SK-N-SH treated with all-trans-retinoic acid at 6 μM for 48 hours (cell line): ENCODE data around the gene MGME1.

Source experiments
- ATAC-seq: fragments of 200-7000 bp; cut with Tn5 transposase; 3 replicates; pipeline ENCODE4 v1.9.1; 2020; ENCODE audit warnings: mild to moderate bottlenecking, moderate library complexity
- BACH2 ChIP-seq: fragments of 250-450 bp; sonication (Bioruptor Pico); IDR thresholded peaks from 2 replicates; pipeline ENCODE4 v1.9.0; 2021; ENCODE audit warnings: mild to moderate bottlenecking, borderline replicate concordance
- CSDC2 ChIP-seq: fragments of 250-450 bp; sonication (Bioruptor Pico); IDR thresholded peaks from 2 replicates; pipeline ENCODE4 v1.5.0; 2020; ENCODE audit warnings: mild to moderate bottlenecking, moderate library complexity
- ESRRG ChIP-seq: fragments of 250-450 bp; sonication (Bioruptor Pico); IDR thresholded peaks from 2 replicates; pipeline ENCODE4 v1.6.1; 2021; ENCODE audit warnings: mild to moderate bottlenecking
- GLIS3 ChIP-seq: fragments of 250-450 bp; sonication (Bioruptor Pico); IDR thresholded peaks from 2 replicates; pipeline ENCODE4 v1.5.0; 2020; ENCODE audit warnings: mild to moderate bottlenecking, moderate library complexity
- ISL1 ChIP-seq: fragments of 250-450 bp; sonication (Bioruptor Pico); IDR thresholded peaks from 2 replicates; pipeline ENCODE4 v2.1.2; 2022; ENCODE audit warnings: mild to moderate bottlenecking, moderate library complexity
- PPARA ChIP-seq: fragments of 250-450 bp; sonication (Bioruptor Pico); IDR thresholded peaks from 2 replicates; pipeline ENCODE4 v1.5.0; 2020; ENCODE audit warnings: mild to moderate bottlenecking, borderline replicate concordance
- RARB ChIP-seq: fragments of 250-450 bp; sonication (Bioruptor Pico); IDR thresholded peaks from 2 replicates; pipeline ENCODE4 v1.8.0; 2021; ENCODE audit warnings: mild to moderate bottlenecking, moderate library complexity
- SNAI2 ChIP-seq: fragments of 250-450 bp; sonication (Bioruptor Pico); IDR thresholded peaks from 2 replicates; pipeline ENCODE4 v1.5.0; 2020; ENCODE audit warnings: mild to moderate bottlenecking, moderate library complexity
- TCF4 ChIP-seq: fragments of 250-450 bp; sonication (Bioruptor Pico); IDR thresholded peaks from 2 replicates; pipeline ENCODE4 v1.8.0; 2021; ENCODE audit warnings: mild to moderate bottlenecking, moderate library complexity, borderline replicate concordance
- TOX ChIP-seq: fragments of 250-450 bp; sonication (Bioruptor Pico); IDR thresholded peaks from 2 replicates; pipeline ENCODE4 v1.8.0; 2021; ENCODE audit warnings: mild to moderate bottlenecking, moderate library complexity, borderline replicate concordance
- ZC3H10 ChIP-seq: fragments of 250-450 bp; sonication (Bioruptor Pico); IDR thresholded peaks from 2 replicates; pipeline ENCODE4 v1.5.1; 2021; ENCODE audit warnings: mild to moderate bottlenecking, moderate library complexity
- ZFP3 ChIP-seq: fragments of 250-450 bp; sonication (Bioruptor Pico); IDR thresholded peaks from 2 replicates; pipeline ENCODE4 v1.5.0; 2020; ENCODE audit warnings: mild to moderate bottlenecking, moderate library complexity
- ZFP30 ChIP-seq: fragments of 450-650 bp; formaldehyde crosslinking; IDR thresholded peaks from 2 replicates; pipeline ENCODE4 v1.5.0; 2022; ENCODE audit warnings: mild to moderate bottlenecking, moderate library complexity
- ZNF565 ChIP-seq: fragments of 450-650 bp; formaldehyde crosslinking; conservative IDR thresholded peaks from 2 replicates; pipeline ENCODE4 v1.5.0; 2020; ENCODE audit warnings: low read depth, mild to moderate bottlenecking, moderate library complexity
- ZNF70 ChIP-seq: fragments of 450-650 bp; formaldehyde crosslinking; IDR thresholded peaks from 2 replicates; pipeline ENCODE4 v1.5.0; 2020; ENCODE audit warnings: mild to moderate bottlenecking, moderate library complexity
- ZNF8 ChIP-seq: fragments of 450-650 bp; formaldehyde crosslinking; IDR thresholded peaks from 2 replicates; pipeline ENCODE4 v1.5.0; 2020; ENCODE audit warnings: mild to moderate bottlenecking, moderate library complexity
- TF ChIP-seq, protein P1 (sequence below): fragments of 250-450 bp; sonication (Bioruptor Pico); IDR thresholded peaks from 2 replicates; pipeline ENCODE4 v1.8.0; 2020; ENCODE audit warnings: mild to moderate bottlenecking, moderate library complexity, borderline replicate concordance
- TF ChIP-seq, protein P2 (sequence below): fragments of 250-450 bp; sonication (Bioruptor Pico); IDR thresholded peaks from 2 replicates; pipeline ENCODE4 v1.5.0; 2020; ENCODE audit warnings: mild to moderate bottlenecking, moderate library complexity
- TF ChIP-seq, protein P3 (sequence below): fragments of 250-450 bp; sonication (Bioruptor Pico); IDR thresholded peaks from 2 replicates; pipeline ENCODE4 v1.5.1; 2021; ENCODE audit warnings: mild to moderate bottlenecking, moderate library complexity
- TF ChIP-seq, protein P4 (sequence below): fragments of 250-450 bp; sonication (Bioruptor Pico); IDR thresholded peaks from 2 replicates; pipeline ENCODE4 v1.5.1; 2020; ENCODE audit warnings: low read depth, mild to moderate bottlenecking, moderate library complexity
- TF ChIP-seq, protein P5 (sequence below): fragments of 250-450 bp; sonication (Bioruptor Pico); IDR thresholded peaks from 2 replicates; pipeline ENCODE4 v1.8.0; 2021; ENCODE audit warnings: low read depth, mild to moderate bottlenecking, moderate library complexity, borderline replicate concordance

MGME1 gene

DNA sequence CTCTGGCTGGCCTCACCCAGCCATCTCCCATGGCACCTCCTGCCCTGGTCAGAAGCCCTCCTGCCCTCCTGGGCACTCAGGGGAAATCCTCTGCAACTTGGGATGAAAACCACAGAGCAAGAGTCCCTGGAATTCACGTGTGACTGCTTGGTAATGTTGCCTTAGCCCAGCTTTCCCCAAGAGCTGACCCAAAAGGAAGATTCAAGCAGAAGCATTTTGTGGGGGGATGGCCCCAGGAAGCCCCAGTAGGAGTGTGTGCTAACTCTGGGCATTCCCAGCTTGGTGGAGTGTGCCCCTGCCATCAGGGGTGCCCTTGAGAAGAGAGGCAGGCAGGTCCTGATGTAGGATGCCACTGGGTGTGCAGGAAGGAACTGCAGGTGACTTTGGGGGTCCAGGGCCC, 35.7 kb upstream of the MGME1 start:
- TF ChIP-seq BACH2 (no peak), ZNF70 (no peak), TOX (no peak), TCF4 (CRISPR knock-in tag) (no peak), ZFP3 (CRISPR knock-in tag) (no peak), ISL1 (no peak)
- TF ChIP-seq, protein P1, sequence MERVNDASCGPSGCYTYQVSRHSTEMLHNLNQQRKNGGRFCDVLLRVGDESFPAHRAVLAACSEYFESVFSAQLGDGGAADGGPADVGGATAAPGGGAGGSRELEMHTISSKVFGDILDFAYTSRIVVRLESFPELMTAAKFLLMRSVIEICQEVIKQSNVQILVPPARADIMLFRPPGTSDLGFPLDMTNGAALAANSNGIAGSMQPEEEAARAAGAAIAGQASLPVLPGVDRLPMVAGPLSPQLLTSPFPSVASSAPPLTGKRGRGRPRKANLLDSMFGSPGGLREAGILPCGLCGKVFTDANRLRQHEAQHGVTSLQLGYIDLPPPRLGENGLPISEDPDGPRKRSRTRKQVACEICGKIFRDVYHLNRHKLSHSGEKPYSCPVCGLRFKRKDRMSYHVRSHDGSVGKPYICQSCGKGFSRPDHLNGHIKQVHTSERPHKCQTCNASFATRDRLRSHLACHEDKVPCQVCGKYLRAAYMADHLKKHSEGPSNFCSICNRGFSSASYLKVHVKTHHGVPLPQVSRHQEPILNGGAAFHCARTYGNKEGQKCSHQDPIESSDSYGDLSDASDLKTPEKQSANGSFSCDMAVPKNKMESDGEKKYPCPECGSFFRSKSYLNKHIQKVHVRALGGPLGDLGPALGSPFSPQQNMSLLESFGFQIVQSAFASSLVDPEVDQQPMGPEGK: no peak
- TF ChIP-seq, protein P2, sequence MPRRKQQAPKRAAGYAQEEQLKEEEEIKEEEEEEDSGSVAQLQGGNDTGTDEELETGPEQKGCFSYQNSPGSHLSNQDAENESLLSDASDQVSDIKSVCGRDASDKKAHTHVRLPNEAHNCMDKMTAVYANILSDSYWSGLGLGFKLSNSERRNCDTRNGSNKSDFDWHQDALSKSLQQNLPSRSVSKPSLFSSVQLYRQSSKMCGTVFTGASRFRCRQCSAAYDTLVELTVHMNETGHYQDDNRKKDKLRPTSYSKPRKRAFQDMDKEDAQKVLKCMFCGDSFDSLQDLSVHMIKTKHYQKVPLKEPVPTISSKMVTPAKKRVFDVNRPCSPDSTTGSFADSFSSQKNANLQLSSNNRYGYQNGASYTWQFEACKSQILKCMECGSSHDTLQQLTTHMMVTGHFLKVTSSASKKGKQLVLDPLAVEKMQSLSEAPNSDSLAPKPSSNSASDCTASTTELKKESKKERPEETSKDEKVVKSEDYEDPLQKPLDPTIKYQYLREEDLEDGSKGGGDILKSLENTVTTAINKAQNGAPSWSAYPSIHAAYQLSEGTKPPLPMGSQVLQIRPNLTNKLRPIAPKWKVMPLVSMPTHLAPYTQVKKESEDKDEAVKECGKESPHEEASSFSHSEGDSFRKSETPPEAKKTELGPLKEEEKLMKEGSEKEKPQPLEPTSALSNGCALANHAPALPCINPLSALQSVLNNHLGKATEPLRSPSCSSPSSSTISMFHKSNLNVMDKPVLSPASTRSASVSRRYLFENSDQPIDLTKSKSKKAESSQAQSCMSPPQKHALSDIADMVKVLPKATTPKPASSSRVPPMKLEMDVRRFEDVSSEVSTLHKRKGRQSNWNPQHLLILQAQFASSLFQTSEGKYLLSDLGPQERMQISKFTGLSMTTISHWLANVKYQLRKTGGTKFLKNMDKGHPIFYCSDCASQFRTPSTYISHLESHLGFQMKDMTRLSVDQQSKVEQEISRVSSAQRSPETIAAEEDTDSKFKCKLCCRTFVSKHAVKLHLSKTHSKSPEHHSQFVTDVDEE: no peak
- TF ChIP-seq, protein P3, sequence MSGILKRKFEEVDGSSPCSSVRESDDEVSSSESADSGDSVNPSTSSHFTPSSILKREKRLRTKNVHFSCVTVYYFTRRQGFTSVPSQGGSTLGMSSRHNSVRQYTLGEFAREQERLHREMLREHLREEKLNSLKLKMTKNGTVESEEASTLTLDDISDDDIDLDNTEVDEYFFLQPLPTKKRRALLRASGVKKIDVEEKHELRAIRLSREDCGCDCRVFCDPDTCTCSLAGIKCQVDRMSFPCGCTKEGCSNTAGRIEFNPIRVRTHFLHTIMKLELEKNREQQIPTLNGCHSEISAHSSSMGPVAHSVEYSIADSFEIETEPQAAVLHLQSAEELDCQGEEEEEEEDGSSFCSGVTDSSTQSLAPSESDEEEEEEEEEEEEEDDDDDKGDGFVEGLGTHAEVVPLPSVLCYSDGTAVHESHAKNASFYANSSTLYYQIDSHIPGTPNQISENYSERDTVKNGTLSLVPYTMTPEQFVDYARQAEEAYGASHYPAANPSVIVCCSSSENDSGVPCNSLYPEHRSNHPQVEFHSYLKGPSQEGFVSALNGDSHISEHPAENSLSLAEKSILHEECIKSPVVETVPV (CRISPR knock-in tag): no peak
- TF ChIP-seq, all 23 proteins: peak for 0
- ATAC-seq: no peak

DNA sequence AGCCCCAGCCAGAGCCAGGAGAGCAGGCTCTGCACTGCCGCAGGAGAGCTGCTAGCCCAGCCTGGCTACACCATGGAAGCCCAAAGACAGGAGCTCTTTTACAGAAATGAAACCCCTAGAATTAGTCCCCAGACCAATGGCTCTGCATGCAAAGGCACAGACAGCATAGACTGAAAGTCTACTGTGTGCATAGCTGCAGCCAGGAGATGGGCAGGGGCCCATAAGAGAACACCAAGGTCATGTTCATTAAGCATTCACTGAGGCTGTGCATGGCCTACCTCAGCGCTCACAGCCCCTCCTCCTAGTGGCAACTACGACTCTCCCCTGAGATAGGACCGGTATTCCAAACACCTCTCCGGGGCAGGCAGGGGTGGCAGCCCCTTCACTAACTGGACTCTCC, 35.1 kb upstream of the MGME1 start:
- ATAC-seq: no peak
- TF ChIP-seq PPARA (CRISPR knock-in tag) (no peak), GLIS3 (no peak), TOX (no peak)
- TF ChIP-seq, protein P3 (CRISPR knock-in tag): no peak
- TF ChIP-seq, protein P4, sequence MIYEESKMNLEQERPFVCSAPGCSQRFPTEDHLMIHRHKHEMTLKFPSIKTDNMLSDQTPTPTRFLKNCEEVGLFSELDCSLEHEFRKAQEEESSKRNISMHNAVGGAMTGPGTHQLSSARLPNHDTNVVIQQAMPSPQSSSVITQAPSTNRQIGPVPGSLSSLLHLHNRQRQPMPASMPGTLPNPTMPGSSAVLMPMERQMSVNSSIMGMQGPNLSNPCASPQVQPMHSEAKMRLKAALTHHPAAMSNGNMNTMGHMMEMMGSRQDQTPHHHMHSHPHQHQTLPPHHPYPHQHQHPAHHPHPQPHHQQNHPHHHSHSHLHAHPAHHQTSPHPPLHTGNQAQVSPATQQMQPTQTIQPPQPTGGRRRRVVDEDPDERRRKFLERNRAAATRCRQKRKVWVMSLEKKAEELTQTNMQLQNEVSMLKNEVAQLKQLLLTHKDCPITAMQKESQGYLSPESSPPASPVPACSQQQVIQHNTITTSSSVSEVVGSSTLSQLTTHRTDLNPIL (CRISPR knock-in tag): no peak
- TF ChIP-seq, all 23 proteins: peak for 0

DNA sequence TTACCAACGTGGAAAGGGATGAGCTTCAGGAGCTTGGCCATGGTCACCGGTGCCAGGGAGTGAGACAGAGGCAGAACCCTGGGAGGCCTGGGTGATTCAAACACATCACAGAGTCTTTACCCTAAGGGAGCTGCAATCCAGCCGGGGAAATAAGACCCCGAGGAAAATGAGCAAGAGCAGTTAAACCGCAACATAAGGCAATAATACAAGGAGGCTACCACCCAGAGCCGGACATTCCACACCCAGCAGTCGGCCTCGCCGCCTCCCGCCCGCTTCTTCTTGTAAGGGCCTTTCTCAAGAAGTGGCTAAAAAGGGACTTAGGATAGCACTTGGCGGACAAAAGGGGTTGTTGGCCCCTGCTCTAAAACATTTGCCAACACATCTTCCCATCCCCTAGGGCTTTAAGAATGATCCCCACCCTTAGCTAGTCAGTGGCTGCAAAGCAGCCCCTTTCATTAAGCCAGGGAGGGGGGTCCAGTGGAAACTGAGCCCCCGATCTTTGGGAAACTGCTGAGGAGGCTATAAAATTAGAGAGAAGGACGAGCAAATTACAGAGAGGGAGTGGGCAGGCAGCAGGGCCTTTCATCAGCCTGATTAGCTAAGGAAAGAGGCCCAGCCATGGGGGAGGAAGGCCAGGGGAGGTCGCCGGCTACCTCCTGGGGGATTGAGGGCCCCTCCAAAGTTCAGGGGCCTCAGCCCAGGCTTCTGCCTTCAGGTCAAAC, 34.5 kb upstream of the MGME1 start:
- ATAC-seq: no peak
- TF ChIP-seq ISL1: no peak
- TF ChIP-seq ESRRG (CRISPR knock-in tag): no peak
- TF ChIP-seq, protein P3 (CRISPR knock-in tag): no peak
- no peak for TF ChIP-seq ZC3H10 (CRISPR knock-in tag)
- no peak for TF ChIP-seq ZNF70
- TF ChIP-seq ZFP30: no peak
- TF ChIP-seq TCF4 (CRISPR knock-in tag): no peak
- no peak for TF ChIP-seq TOX
- TF ChIP-seq BACH2: no peak
- TF ChIP-seq, protein P5, sequence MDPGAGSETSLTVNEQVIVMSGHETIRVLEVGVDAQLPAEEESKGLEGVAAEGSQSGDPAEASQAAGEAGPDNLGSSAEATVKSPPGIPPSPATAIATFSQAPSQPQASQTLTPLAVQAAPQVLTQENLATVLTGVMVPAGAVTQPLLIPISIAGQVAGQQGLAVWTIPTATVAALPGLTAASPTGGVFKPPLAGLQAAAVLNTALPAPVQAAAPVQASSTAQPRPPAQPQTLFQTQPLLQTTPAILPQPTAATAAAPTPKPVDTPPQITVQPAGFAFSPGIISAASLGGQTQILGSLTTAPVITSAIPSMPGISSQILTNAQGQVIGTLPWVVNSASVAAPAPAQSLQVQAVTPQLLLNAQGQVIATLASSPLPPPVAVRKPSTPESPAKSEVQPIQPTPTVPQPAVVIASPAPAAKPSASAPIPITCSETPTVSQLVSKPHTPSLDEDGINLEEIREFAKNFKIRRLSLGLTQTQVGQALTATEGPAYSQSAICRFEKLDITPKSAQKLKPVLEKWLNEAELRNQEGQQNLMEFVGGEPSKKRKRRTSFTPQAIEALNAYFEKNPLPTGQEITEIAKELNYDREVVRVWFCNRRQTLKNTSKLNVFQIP: no peak
- no peak for TF ChIP-seq RARB (CRISPR knock-in tag)
- no peak for TF ChIP-seq CSDC2 (CRISPR knock-in tag)
- no peak for TF ChIP-seq GLIS3
- no peak for TF ChIP-seq ZNF8
- TF ChIP-seq ZNF565 (CRISPR knock-in tag): no peak
- TF ChIP-seq ZFP3 (CRISPR knock-in tag): no peak
- TF ChIP-seq SNAI2 (CRISPR knock-in tag): no peak
